A172 (cell line): ENCODE results near the gene NUP210L. TPM values are rescaled to one million over a fixed set of nuclear protein-coding genes. Genes with fewer than 3 reads are reported as not detected.
A peak's percentile ranks its signal among the peaks of the same experiment; 100 is the strongest.
"Not testable (repeated sequence)": the region's sequence is repeated elsewhere in the genome, so short reads cannot be mapped to it uniquely, and the experiment has no call there.

ENCODE experiments used
- DNase-seq: peaks from one replicate; pipeline ENCODE4 v3.0.0-alpha.2; 2015; ENCODE audit warnings: low spot score
- total RNA-seq: library from RNA; depleted of rRNA; stranded (reverse); fragments of >200 nt; shearing (Covaris generic); gene quantifications from 2 replicates; pipeline ENCODE4 v1.2.3, GENCODE V29; 2014

NUP210L gene
- total RNA-seq, 1 experiment from 2014 or later = not detected

DNA sequence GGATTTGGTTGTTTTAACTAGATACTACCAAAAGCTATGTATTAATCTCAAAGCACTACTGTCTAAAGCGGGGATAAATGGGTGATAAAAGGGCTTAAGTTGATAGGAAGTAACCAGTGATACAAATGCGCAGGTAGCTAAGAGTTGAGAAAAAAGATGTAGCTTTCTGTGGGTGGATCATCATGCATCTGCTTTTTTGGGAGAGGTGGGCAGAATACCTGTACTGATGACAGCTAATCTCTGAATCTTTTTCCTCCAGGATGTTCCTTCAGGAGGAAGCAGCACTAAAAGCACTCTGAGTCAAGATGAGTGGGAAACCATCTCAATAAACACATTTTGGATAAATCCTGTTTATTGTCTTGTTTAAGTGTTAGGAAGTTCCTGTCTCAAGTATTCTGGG is 163.1 kb downstream of the NUP210L start:
- DNase-seq = no peak

- DNase-seq = no peak
Measured at GRCh38 chr1:153991151-153991630, 163.7 kb downstream of the NUP210L start.

- DNase-seq = peak; percentile 99
Measured at GRCh38 chr1:153990468-153991150, 164.3 kb downstream of the NUP210L start, which contains the start of gene RPS27. Gene RPS27 (plus strand): TSS chr1:153990762. CDS start chr1:153990797, 35 bp downstream.

DNA sequence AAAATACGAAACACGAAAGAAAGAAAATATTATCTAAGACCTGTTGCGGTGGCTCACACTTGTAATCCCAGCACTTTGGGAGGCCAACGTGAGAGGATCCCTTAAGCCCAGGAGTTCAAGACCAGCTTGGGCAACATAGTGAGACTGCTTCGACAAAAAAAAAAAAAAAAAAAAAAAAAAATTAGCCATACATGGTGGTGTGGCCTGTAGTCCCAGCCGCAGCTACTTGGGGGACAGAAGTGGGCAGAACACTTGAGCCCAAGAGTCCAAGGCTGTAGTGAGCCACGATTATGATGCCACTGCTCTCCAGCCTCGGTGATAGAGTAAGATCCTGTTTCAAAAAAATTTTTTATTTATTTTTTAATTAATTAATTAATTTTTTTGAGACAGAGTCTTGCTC is 167.3 kb downstream of the NUP210L start:
- no peak for DNase-seq

DNA sequence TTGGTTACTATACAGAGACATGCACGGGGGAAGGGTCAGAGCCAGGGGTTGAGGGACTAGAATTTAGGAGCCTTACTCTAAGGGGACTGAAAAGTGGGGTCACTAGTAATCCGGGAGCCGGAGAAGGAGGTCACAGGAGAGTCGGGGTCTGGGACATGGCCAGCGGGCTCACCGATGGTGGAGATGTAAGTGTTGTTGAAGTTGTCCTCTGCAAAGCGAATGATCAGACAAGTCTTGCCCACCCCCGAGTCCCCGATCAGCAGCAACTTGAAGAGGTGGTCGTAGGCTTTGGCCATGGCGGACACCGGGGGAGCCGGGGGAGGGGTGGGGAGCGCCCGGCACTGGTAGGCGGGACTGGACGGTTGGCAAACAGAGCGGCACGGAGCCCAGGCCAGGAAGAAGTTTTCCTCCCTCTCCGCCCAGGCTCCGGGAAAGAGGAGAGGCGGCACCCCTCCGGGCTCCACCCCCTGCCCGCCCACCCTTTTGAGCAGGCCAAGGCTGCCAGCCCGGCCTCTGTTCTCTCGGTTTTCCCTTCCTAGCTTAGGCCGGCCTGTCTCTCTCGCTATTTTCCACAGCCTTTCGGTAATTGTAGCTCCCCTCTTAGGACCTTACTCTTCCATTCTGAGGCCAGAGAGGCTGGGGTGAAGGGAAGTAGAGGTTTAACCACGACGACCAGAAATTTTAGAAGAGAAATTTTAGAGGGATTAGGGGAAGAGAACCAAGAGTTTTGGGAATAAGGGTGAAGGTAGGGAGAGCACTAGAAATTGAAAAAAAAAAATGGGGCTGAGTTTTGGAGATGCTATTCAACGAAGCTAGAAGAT is 168.7 kb downstream of the NUP210L start, which contains the start of gene RAB13:
RAB13 (minus strand) TSS at position 399 of the 821 bp plus-strand sequence; CDS start at position 296, 103 bp downstream.
- DNase-seq = peak; percentile 87

- peak; percentile 78 for DNase-seq
Measured at GRCh38 chr1:153985341-153985912, 169.4 kb downstream of the NUP210L start.

DNA sequence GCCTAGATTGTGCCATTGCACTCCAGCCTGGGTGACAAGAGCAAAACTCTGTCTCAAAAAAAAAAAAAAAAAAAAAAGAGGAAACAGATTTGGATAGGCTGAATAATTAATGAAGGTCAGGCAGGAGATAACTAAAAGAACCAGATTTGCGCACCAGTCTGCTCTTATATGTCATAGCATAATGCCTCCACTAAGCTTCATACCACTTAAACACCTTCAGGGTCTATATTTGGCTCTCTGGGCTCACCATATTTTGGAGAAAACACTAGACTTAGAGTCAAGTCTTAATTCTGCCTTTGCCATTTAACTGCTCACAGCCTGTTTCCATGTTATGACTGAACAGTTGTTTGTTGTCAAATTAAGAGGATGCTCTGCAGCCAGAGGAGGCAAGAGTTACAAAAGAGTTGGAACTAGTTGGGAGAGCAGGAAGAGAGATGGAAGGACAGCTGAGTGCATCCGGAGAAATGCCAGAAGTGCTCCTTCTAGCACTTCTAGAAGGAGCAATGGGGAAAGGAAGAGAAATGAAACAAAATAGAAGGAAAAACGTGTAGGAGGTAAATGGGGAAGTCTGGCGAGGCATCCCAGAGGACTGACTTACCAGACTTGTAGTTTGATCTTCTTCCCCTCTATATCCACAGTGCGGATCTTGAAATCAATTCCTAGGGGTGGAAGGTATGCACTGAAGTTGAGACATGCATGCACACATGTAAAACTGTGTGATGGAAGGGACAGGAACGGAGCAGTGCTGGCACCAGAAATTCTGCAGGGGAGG is 170.6 kb downstream of the NUP210L start:
- DNase-seq = no peak

- DNase-seq = not testable (repeated sequence)
Measured at GRCh38 chr1:153981735-153982134, 173.1 kb downstream of the NUP210L start.

DNA sequence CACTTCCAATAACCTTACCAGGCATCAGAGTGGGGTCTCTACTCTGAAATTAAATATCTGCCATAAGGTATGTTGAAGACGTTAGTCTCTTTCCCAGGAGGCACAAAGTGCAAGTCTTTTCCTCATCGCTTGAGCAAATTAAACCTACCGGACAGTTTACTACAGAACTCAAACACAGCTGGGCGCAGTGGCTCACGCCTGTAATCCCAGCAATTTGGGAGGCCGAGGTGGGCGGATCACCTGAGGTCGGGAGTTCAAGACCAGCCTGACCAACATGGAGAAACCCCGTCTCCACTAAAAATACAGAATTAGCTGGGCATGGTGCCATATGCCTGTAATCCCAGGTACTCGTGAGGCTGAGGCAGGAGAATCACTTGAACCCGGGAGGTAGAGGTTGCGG is 175.8 kb downstream of the NUP210L start:
- not testable (repeated sequence) for DNase-seq

GRCh38 chr1:153978274-153978909 is 176.5 kb downstream of the NUP210L start:
- no peak for DNase-seq

DNA sequence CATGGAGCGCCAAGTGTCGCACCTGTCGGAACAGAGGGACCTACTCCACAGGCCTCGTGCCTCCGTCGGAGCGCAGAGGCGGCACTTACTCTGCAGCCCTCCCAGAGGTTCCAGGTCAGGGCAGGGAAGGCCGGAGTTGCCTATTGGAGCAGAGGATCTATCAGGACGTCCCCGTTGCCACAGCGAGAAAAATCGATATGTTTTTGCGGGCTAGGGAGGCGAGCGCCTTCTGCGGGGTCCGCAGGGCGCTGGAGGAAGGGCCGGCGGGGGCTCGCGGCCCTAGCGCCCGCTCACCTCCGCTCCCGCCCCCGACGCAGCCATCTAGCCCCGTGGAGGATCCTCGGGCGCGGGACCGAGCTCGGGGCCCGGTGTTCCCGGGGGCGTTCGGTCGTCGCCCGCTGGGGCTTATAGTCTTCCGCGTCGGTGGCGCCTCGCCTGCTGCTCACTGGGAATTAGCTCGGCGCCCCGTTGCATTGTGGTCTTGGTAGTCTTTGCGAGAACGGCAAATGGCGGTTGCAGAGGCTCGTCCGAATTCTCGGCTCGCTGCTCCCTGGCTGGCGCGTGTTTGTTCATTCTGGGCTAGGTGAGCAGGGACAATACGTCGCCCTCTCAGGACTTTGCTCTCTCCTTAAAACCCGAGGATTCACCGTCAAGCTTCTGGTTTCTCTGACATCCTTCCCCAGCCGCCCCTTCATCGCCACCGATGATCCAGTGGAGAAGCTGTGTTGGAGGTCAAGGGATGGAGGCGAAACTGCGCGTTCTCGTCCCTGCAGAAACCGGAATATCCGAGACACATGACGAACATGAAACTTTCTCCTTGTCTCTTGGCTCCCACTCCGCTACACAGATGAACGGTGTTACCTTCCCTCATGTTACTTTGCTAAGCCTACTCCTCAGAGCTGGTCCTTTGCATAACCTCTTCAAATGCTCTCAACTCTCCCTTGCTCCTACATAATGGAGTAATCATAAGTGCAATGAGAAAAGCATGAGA is 177.3 kb downstream of the NUP210L start, which contains the start of gene JTB:
JTB (minus strand) TSS at position 425 of the 991 bp plus-strand sequence; CDS start at position 3, 422 bp downstream.
- peak; percentile 79 for DNase-seq

- no peak for DNase-seq
Measured at GRCh38 chr1:153976819-153977249, 178.0 kb downstream of the NUP210L start.

- no peak for DNase-seq
Measured at GRCh38 chr1:153973525-153973924, 181.3 kb downstream of the NUP210L start.

- no peak for DNase-seq
Measured at GRCh38 chr1:153973071-153973470, 181.8 kb downstream of the NUP210L start.

GRCh38 chr1:153970346-153970745 is 184.5 kb downstream of the NUP210L start:
- no peak for DNase-seq

GRCh38 chr1:153968972-153969371 is 185.9 kb downstream of the NUP210L start:
- no peak for DNase-seq

GRCh38 chr1:153968408-153968807 is 186.5 kb downstream of the NUP210L start:
- no peak for DNase-seq

GRCh38 chr1:153968000-153968363 is 186.9 kb downstream of the NUP210L start:
- DNase-seq = no peak
